Measurements from ENCODE around the gene COL6A6. TPM values are rescaled to one million over a fixed set of nuclear protein-coding genes. Genes with fewer than 3 reads are reported as not detected.
"Not testable (repeated sequence)": the region's sequence is repeated elsewhere in the genome, so short reads cannot be mapped to it uniquely, and the experiment has no call there.

COL6A6 gene
- total RNA-seq, 1 experiment from 2014 or later: not detected

GRCh38 chr3:130537673-130538304 lies 20.8 kb downstream of the COL6A6 start:
- no peak for DNase-seq (ENCODE audit: low spot score)

GRCh38 chr3:130539005-130539404 lies 22.0 kb downstream of the COL6A6 start:
- DNase-seq (ENCODE audit: low spot score): peak; percentile 77

GRCh38 chr3:130543322-130543721 lies 26.3 kb downstream of the COL6A6 start:
- no peak for DNase-seq (ENCODE audit: low spot score)

GRCh38 chr3:130546920-130547679 lies 30.1 kb downstream of the COL6A6 start:
- DNase-seq (ENCODE audit: low spot score): no peak

- not testable (repeated sequence) for DNase-seq (ENCODE audit: low spot score)
These were observed 30.7 kb downstream of the COL6A6 start for GRCh38 chr3:130547680-130548065.

GRCh38 chr3:130548356-130548755 lies 31.4 kb downstream of the COL6A6 start:
- DNase-seq (ENCODE audit: low spot score): no peak

GRCh38 chr3:130557336-130558035 lies 40.5 kb downstream of the COL6A6 start:
- no peak for DNase-seq (ENCODE audit: low spot score)

- DNase-seq (ENCODE audit: low spot score): no peak
These were observed 41.4 kb downstream of the COL6A6 start for GRCh38 chr3:130558366-130558765.

GRCh38 chr3:130565224-130565623 lies 48.2 kb downstream of the COL6A6 start:
- DNase-seq (ENCODE audit: low spot score): no peak

Other genes starting within 250 kb of the COL6A6 start
- not detected in 2 replicates for gene COL6A5, start 171.5 kb upstream of the COL6A6 start, total RNA-seq (2014; rRNA removed; shearing (Covaris generic))
- 28.7 and 37.4 TPM in 2 replicates for gene PIK3R4, start 229.7 kb downstream of the COL6A6 start, total RNA-seq (2014; rRNA removed; shearing (Covaris generic))